GM12873 (cell line): ENCODE data around the gene THEMIS2.

Source experiments
- CTCF ChIP-seq: IDR thresholded peaks from 2 replicates; pipeline ENCODE4 v1.5.1; 2012; ENCODE audit warnings: low read depth, mild to moderate bottlenecking, moderate library complexity, low read length, control low read depth; ENCODE audit not compliant: insufficient read depth; ENCODE audit errors: missing control alignments

The THEMIS2 gene

GRCh38 chr1:27835046-27835445 lies 37.3 kb upstream of the THEMIS2 start:
- TF ChIP-seq CTCF: no peak

GRCh38 chr1:27835501-27835900 lies 36.8 kb upstream of the THEMIS2 start:
- no peak for TF ChIP-seq CTCF

DNA sequence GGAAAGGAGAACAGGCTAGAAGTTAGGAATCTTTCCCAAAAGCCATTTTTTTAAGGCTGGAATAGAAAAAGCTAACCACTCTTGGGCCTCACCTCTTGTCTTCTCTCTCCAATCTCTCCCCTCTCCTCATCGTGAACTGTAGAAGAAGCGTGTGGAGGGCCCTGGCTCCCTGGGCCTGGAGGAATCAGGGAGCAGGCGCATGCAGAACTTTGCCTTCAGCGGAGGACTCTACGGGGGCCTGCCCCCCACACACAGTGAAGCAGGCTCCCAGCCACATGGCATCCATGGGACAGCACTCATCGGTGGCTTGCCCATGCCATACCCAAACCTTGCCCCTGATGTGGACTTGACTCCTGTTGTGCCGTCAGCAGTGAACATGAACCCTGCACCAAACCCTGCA lies 22.4 kb upstream of the THEMIS2 start:
- no peak for TF ChIP-seq CTCF

GRCh38 chr1:27855085-27855484 lies 17.3 kb upstream of the THEMIS2 start:
- no peak for TF ChIP-seq CTCF

GRCh38 chr1:27856561-27857343 lies 15.6 kb upstream of the THEMIS2 start:
- no peak for TF ChIP-seq CTCF

- peak; percentile 99 for TF ChIP-seq CTCF
Observed at GRCh38 chr1:27858072-27858948, 14.0 kb upstream of the THEMIS2 start.

DNA sequence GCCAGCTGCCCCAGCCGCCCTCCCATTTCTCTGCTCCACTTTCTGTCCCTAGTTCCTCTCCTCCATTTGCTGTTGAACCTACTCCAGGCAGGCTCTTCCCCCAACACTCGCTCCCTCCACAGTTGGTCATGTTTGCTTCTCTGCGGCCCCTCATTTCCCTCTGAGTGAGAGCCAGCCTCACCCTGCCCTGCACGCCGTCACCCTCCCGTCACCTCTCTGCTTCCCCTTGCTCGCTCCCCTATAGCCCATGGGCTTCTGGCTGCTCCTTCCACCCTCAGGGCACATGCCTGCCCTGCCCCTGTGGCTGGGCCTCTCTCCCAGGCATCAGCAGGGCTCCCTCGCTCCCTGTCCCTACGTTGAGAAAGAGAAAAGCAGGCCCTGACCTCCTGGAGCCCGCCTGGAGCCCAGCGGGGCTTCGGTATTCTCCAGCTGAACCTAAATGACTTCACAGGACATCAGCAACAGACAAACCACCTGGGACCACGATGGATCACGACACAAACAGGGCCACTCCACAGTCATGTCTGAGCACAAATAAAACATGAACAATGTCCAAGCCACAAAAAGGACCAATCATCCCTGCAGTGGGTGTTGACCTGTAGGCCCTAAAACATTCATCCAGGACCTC lies 13.3 kb upstream of the THEMIS2 start:
- no peak for TF ChIP-seq CTCF
